ENCODE measurements around the gene DVL3. TPM values are rescaled to one million over a fixed set of nuclear protein-coding genes. Genes with fewer than 3 reads are reported as not detected.

DVL3 gene
- total and polyA plus RNA-seq, 12 donors = 37.5 to 81.7 (median 63.5) TPM

DNA sequence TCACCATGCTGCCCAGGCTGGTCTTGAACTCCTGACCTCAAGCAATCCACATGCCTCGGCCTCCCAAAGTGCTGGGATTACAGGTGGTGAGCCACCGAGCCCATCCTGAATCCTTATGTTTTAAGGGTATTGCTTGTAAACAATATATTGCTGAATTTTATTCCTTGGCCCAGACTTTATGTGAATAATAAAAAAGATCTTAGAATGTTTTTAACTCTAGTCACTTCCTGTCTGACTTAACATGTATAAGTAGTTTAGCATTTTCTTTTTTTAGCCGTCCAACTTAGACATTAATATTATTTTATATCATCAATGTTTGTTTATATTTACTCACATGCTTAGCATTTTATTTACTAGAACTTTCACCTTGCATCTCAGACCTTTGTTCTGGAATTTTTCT is 29.2 kb upstream of the DVL3 start:
- intact Hi-C loops (cut with DNase I) = no loop called here
- Histone ChIP-seq H3K4me1 (no peaks in the 10 kb centered on the region), H3K27ac (no peak overlapping the region), H3K27me3 (no peaks in the 10 kb centered on the region), H3K36me3 (no peaks in the 10 kb centered on the region), H3K9me3 (no peaks in the 10 kb centered on the region), H3K4me3 (no peak overlapping the region)
- ATAC-seq = no peak
- WGBS, 2 donors = 77 to 79% methylated on average over 3 of the region's 3 CpGs
- no peak for DNase-seq
- TF ChIP-seq, protein P1, sequence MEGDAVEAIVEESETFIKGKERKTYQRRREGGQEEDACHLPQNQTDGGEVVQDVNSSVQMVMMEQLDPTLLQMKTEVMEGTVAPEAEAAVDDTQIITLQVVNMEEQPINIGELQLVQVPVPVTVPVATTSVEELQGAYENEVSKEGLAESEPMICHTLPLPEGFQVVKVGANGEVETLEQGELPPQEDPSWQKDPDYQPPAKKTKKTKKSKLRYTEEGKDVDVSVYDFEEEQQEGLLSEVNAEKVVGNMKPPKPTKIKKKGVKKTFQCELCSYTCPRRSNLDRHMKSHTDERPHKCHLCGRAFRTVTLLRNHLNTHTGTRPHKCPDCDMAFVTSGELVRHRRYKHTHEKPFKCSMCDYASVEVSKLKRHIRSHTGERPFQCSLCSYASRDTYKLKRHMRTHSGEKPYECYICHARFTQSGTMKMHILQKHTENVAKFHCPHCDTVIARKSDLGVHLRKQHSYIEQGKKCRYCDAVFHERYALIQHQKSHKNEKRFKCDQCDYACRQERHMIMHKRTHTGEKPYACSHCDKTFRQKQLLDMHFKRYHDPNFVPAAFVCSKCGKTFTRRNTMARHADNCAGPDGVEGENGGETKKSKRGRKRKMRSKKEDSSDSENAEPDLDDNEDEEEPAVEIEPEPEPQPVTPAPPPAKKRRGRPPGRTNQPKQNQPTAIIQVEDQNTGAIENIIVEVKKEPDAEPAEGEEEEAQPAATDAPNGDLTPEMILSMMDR (IDR thresholded peaks at IDR 0.05) = no peak

DNA sequence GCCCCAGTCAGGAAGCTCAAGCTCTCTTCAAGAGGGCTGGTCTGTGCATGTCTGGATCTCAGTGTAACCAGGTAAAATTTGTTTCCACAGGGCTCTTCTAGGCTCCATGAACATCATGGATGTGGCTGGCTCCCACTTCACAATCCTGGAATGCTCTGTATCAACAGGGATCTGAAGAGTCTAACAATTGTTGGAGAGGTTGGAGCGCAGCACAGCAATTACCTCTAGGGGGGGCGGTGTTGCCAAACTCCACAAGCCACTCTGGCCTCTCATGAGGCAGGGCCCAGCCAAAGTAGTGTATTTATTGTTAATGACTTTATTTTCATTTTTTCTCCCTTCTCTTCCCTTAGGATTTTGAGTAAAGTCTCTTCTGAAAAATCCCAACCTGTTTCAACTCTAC is 26.2 kb upstream of the DVL3 start:
- H3K27ac ChIP-seq = no peak overlapping the region
- no peaks in the 10 kb centered on the region for H3K9me3 ChIP-seq
- no peaks in the 10 kb centered on the region for H3K36me3 ChIP-seq
- WGBS, 2 donors = 22 to 38% methylated on average over 2 of the region's 2 CpGs
- no peak overlapping the region for H3K4me3 ChIP-seq
- ATAC-seq = no peak
- TF ChIP-seq, protein P1 (IDR thresholded peaks at IDR 0.05) = peak in 4 of 9 donors; percentile 29 to 39 (median 33)
- intact Hi-C loops (cut with DNase I) = no loop called here
- peaks cover 0 to 7% (median 5%) of the 10 kb centered on the region in 9 donors for H3K4me1 ChIP-seq
- H3K27me3 ChIP-seq = no peaks in the 10 kb centered on the region
- no peak for DNase-seq

DNA sequence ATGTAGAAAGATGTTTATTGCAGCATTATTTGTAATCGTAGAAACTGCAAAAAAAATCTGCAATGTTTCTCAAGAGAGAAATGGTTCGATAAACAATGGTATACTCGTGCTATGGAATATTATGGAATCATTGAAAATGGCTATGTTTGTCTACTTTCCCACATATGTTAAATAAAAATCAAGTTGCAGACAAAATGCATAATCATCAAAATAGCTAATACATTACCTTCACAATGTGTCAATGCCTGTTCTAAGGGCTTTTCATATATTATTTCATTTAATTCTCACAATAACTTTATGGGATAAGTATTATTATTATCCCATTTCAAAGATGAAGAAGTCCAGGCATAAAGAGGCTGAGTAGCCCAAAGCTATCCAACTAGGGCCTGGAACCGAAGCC is 22.2 kb upstream of the DVL3 start:
- 93 to 96% methylated on average over 4 of the region's 4 CpGs for WGBS, 2 donors
- TF ChIP-seq, protein P1 (IDR thresholded peaks at IDR 0.05) = no peak
- intact Hi-C loops (cut with DNase I) = loop anchor here in 5 of 10 donors (5.0 to 10.0 kb wide), 4 partner anchors 116 to 248 kb away; partner anchors contain the start of genes ABCC5 (in 3 of the 5) and PARL (in 2 of the 5)

DNA sequence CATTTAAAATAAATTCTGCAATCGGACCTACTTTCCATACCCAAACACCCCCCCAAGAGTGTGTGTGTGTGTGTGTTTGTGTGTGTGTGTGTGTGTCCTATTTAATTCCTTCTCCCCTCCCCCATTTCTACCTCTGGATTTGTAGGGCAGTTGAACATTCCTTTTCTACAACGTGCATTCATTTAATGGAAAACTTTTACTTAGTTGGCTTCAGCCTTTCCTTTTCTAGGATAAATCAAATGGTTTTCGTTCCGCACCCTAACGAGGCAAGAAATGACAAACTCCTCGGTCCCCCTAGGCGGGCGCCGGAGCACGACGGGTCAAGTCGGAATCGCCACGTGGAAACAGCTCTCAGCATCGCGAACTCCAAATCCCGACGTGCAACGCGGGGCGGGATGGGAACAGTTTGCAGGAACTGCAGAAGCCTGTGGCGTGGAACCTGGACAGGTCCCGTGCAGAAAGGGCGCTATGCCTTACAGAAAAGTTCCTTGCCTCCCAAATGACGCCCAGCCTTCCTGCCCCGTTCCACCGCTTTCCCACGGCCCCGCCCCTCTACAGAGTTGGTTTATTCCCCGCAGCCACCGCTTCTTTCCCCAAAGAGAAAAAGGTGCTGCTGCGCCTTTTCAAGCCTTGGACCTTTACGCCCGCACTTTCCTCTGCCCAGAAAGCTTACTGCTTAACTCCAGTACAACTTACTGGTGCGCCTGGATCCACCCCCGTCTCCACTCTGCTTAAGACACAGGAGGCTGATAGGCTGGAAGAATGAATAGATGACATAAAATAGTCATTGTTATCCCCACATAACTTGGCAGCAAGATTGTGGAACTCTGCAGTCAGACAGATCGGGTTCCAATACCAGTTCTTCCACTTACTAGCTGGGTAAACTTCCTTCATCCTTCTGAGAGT is 21.1 kb upstream of the DVL3 start:
- DNase-seq = peak; percentile 83 to 86
- Histone ChIP-seq H3K27me3 (no peaks in the 10 kb centered on the region), H3K4me3 (peak overlapping the region; percentile 53 to 99 (median 87)), H3K4me1 (peaks cover 4 to 28% (median 22%) of the 10 kb centered on the region in 9 donors), H3K36me3 (peaks cover 0 to 24% (median 0%) of the 10 kb centered on the region in 9 donors), H3K9me3 (no peaks in the 10 kb centered on the region), H3K27ac (peak overlapping the region; percentile 28 to 95 (median 90))
- TF ChIP-seq, protein P1 (IDR thresholded peaks at IDR 0.05) = no peak
- intact Hi-C loops (cut with DNase I) = loop anchor here in 6 of 10 donors (2.0 to 10.0 kb wide), 9 partner anchors 21 to 249 kb away; partner anchors contain the start of genes ABCC5 (in 5 of the 6), ALG3 (in 2 of the 6), DVL3 (in 2 of the 6) and EEF1AKMT4 (in 2 of the 6)
- WGBS, 2 donors = 1% methylated on average over 37 of the region's 37 CpGs
- ATAC-seq = peak; percentile 77 to 91 (median 87)

More for the DNA sequence above, 22.2 kb upstream of the DVL3 start:
- Histone ChIP-seq H3K4me1 (peaks cover 4 to 28% (median 22%) of the 10 kb centered on the region in 9 donors), H3K9me3 (no peaks in the 10 kb centered on the region), H3K36me3 (peaks cover 0 to 12% (median 0%) of the 10 kb centered on the region in 9 donors), H3K27me3 (no peaks in the 10 kb centered on the region), H3K27ac (no peak overlapping the region), H3K4me3 (no peak overlapping the region)
- DNase-seq (no peak), ATAC-seq (no peak)

Data from heart right ventricle (tissue), 16 donors.